Testis (tissue), 3 donors: Measurements from ENCODE around the gene CD300H. TPM values are rescaled to one million over a fixed set of nuclear protein-coding genes. Genes with fewer than 3 reads are reported as not detected.

Experiments used
- DNase-seq: peaks from one replicate; pipeline ENCODE4 v3.0.0-alpha.2; 2019
- H3K27ac ChIP-seq, 2 donors: fragments of 200-600 bp; sonication (generic); one replicate each; pipeline ENCODE4 v1.5.1; 2019
- H3K27me3 ChIP-seq: fragments of 200-600 bp; sonication (generic); one replicate; pipeline ENCODE4 v1.5.1; 2019
- H3K36me3 ChIP-seq: fragments of 200-600 bp; sonication (generic); one replicate; pipeline ENCODE4 v1.5.1; 2017; ENCODE audit warnings: low read depth; ENCODE audit errors: missing control alignments
- H3K4me1 ChIP-seq: fragments of 200-600 bp; sonication (generic); one replicate; pipeline ENCODE4 v1.5.1; 2019
- H3K4me3 ChIP-seq, 2 donors: fragments of 200-600 bp; sonication (generic); one replicate each; pipeline ENCODE4 v1.5.1; 2017 to 2019
- H3K9me3 ChIP-seq: fragments of 200-600 bp; sonication (generic); one replicate; pipeline ENCODE4 v1.5.1; 2017
- POLR2A ChIP-seq: fragments of 450-650 bp; IDR thresholded peaks from one replicate; pipeline ENCODE4 v1.6.1; 2017; ENCODE audit warnings: antibody characterized with exemption, mild to moderate bottlenecking, moderate library complexity
- WGBS, 2 donors: methylation state at CpG; one replicate each; pipeline ENCODE4 v1.1.5; 2018; 5-methylcytosine and 5-hydroxymethylcytosine counted together
- intact Hi-C: fragments of 100-400 bp; cut with DNase I; formaldehyde crosslinking; loops from one replicate; pipeline ENCODE4 v1.15.1; 2023; ENCODE audit warnings: low total_unique reads
- polyA plus RNA-seq: library from polyadenylated mRNA; stranded (reverse); fragments of 350-450 nt; fragmentation: Illumina TruSeq; extraction: RNeasy Lipid Tissue Mini Kit (QIAGEN cat#74804); gene quantifications from one replicate; pipeline ENCODE4 v1.2.3, GENCODE V29; 2014; ENCODE audit warnings: low read depth, low replicate concordance; ENCODE audit not compliant: insufficient read depth
- total RNA-seq, 2 donors: library from RNA; depleted of rRNA; stranded (reverse); fragments of >200 nt; gene quantifications; one replicate each; pipeline ENCODE4 v1.2.3, GENCODE V29; 2016
- TF ChIP-seq, protein P1 (sequence below), 3 experiments: fragments of 450-650 bp in 2 of 3; fragments of 200-600 bp in 1 of 3; sonication (generic) in 1 of 3; IDR thresholded peaks; one replicate each; pipeline ENCODE4 v1.5.1; 2016 to 2019; ENCODE audit warnings: antibody characterized with exemption in 3 of 3, mild to moderate bottlenecking in 2 of 3, moderate library complexity in 1 of 3

CD300H gene
- total and polyA plus RNA-seq, 3 donors from 2014 or later: not detected

DNA sequence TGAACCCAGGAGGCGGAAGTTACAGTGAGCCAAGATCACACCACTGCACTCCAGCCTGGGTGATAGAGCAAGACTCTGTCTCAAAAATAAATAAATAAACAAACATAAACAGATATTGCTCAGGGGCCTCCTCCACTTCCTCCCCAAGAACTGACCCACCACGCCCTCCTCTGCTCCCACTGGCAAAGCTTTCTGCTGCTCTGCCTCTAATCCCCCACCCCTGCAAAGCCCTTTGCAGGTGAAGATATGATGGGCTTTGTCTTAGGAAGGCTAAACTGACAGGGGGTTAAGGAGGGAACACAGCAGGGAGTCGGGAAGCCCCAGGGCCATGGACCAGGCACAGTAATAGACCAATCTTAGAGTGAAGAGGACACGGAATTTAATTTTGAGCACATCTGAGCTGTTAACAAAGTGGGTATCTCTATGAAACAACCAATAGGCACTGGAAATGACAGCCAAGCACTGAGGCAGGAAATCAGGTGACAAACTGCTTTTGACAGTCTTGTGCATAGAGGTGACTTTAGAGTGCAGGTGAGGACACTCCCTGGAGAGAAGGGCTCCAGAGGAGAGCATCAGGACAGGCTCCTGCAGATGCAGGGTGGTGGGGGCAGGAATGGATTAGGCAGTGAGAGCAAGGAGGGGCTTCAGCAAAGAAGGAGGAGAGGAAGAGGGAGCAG lies 31.2 kb upstream of the CD300H start:
- Histone ChIP-seq H3K36me3 (no peaks in the 10 kb centered on the region), H3K27me3 (no peaks in the 10 kb centered on the region), H3K9me3 (no peaks in the 10 kb centered on the region), H3K27ac (no peak overlapping the region), H3K4me1 (no peaks in the 10 kb centered on the region), H3K4me3 (no peak overlapping the region)
- WGBS, 2 donors: 73 to 79% methylated on average over 4 of the region's 4 CpGs
- TF ChIP-seq, protein P1, sequence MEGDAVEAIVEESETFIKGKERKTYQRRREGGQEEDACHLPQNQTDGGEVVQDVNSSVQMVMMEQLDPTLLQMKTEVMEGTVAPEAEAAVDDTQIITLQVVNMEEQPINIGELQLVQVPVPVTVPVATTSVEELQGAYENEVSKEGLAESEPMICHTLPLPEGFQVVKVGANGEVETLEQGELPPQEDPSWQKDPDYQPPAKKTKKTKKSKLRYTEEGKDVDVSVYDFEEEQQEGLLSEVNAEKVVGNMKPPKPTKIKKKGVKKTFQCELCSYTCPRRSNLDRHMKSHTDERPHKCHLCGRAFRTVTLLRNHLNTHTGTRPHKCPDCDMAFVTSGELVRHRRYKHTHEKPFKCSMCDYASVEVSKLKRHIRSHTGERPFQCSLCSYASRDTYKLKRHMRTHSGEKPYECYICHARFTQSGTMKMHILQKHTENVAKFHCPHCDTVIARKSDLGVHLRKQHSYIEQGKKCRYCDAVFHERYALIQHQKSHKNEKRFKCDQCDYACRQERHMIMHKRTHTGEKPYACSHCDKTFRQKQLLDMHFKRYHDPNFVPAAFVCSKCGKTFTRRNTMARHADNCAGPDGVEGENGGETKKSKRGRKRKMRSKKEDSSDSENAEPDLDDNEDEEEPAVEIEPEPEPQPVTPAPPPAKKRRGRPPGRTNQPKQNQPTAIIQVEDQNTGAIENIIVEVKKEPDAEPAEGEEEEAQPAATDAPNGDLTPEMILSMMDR (IDR thresholded peaks at IDR 0.05): no peak
- TF ChIP-seq POLR2A: no peak
- intact Hi-C loops: no loop called here
- DNase-seq: no peak

DNA sequence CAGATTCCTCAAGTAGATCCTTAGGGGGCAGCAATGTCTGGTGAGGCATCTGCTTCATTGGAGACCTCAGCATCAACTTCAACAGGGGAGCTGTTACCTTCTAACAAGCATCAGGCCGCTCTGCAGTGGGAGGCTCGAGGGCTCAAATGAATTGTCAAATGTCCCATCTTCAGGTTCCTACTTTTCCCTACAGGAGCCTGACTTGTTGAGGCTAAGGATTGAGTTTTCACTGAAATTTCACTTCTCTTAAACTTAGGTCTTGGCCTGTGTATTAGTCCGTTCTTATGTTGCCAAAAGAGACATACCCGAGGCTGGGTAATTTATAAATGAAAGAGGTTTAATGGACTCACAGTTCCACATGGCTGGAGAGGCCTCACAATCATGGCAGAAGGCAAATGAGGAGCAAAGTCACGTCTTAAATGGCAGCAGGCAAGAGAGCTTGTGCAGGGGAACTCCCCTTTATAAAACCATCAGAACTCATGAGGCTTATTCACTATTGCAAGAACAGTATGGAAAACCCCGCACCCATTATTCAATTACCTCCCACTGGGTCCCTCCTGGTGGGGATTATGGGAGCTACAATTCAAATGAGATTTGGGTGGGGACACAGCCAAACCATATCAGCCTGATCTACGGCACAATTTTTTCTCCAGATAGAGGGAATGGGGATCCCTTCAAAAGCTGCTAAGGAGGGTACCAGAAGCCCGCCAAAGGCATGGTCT lies 29.9 kb upstream of the CD300H start:
- no peaks in the 10 kb centered on the region for H3K27me3 ChIP-seq
- no peaks in the 10 kb centered on the region for H3K36me3 ChIP-seq
- 73 to 74% methylated on average over 8 of the region's 8 CpGs for WGBS, 2 donors
- intact Hi-C loops: no loop called here
- H3K27ac ChIP-seq: no peak overlapping the region
- H3K4me1 ChIP-seq: no peaks in the 10 kb centered on the region
- no peak overlapping the region for H3K4me3 ChIP-seq
- TF ChIP-seq POLR2A: no peak
- TF ChIP-seq, protein P1 (IDR thresholded peaks at IDR 0.05): no peak
- no peaks in the 10 kb centered on the region for H3K9me3 ChIP-seq
- no peak for DNase-seq

DNA sequence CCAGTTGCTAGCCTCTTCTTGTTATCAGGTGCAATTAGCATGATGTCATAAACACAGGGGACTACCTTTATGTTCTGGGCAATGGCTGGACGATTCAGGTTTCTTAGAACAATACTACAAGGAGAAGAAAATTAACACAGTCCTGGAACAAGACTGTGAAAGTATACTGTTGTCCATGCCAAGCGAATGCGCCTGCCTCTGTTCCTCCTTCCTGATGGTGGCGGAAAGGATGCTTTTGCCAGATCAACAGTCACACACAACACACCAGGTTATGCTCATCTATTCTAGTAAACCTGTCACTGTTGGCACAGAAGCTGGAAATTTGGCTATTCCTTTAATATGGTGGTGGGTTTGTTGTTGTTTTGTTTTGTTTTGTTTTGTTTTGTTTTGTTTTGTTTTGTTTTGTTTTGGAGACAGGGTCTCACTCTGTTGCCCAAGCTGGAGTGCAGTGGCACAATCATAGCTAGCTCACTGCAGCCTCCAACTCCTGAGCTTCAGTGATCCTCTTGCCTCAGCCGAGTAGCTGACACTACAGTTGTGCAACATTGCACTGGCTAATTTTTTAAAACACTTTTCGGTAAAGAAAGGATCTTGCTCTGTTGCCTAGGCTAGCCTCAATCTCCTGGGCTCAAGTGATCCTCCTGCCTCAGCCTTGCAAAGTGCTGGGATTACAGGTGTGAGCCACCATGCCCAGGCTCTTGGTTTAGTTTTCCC lies 27.9 kb upstream of the CD300H start:
- WGBS, 2 donors: 71 to 89% methylated on average over 6 of the region's 6 CpGs

DNA sequence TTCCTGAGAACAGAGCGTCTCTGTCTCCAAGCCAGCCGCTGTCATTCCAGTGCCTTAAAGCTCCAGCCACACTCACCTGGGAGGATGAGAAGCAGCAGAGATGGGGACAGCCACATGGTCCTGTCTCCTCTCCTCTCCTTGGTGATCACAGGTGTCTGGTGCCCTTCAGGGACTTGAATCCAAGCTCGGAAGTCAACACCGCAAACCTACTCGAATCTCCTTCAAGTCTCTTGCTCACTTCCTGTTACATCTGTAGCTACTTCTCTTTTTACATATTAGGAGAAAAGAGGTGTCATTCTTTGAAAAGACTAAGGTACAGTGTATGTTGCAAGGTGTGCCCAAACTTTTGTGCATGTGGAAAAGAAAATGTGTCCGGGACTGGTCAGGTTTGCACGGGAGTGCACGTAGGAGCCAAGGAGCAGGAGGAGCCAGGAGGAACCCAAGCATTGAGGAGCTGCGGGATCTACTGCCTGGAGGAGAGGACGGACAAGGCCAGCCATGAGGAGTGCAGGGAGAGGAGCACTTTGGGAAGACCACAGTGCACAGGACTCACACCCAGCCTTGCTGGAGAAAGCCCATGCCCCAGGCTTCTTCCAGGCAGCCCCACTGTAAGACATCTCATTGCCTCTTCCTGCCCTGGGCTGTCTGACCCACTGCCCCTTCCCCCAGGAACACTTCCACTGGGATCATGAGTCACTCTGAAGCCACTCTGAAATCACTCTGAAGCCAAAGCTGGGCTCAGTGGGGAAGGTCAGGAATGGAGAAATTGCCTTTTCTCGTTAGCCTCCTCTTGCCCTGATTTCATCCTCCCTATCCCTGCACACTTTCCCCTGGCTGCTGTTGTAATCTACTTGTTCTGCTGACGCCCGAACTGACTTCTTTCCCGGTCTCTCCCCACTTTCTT lies 25.0 kb upstream of the CD300H start, which contains the start of gene CD300LD:
TSS of gene CD300LD (minus strand) at position 197 of the 904 bp plus-strand sequence. CDS start at position 116, 81 bp downstream.
- TF ChIP-seq POLR2A: no peak
- TF ChIP-seq, protein P1 (IDR thresholded peaks at IDR 0.05): no peak
- no peaks in the 10 kb centered on the region for H3K27me3 ChIP-seq
- no peaks in the 10 kb centered on the region for H3K4me1 ChIP-seq
- no peaks in the 10 kb centered on the region for H3K36me3 ChIP-seq
- no peak within 1 kb of the TSS for H3K4me3 ChIP-seq
- WGBS, 2 donors: 77 to 86% methylated on average over 14 of the region's 14 CpGs
- H3K9me3 ChIP-seq: no peaks in the 10 kb centered on the region
- intact Hi-C loops: no loop called here
- no peak for DNase-seq
- H3K27ac ChIP-seq: no peak within 1 kb of the TSS

More for the DNA sequence above, 27.9 kb upstream of the CD300H start:
- no peaks in the 10 kb centered on the region for H3K9me3 ChIP-seq
- intact Hi-C loops: no loop called here
- H3K27ac ChIP-seq: no peak overlapping the region
- H3K4me1 ChIP-seq: no peaks in the 10 kb centered on the region
- TF ChIP-seq, protein P1 (IDR thresholded peaks at IDR 0.05): no peak
- no peak for TF ChIP-seq POLR2A
- H3K36me3 ChIP-seq: no peaks in the 10 kb centered on the region
- H3K4me3 ChIP-seq: no peak overlapping the region
- no peaks in the 10 kb centered on the region for H3K27me3 ChIP-seq
- DNase-seq: no peak
